Colonic mucosa (tissue), 4 donors: ENCODE data around the gene PHC1. TPM values are rescaled to one million over a fixed set of nuclear protein-coding genes. Genes with fewer than 3 reads are reported as not detected.

Experiments used
- DNase-seq: peaks from one replicate; pipeline ENCODE4 v3.0.0-alpha.2; 2020
- H3K27ac ChIP-seq: fragments of 200-600 bp; one replicate; pipeline ENCODE4 v1.8.0; 2021
- H3K27me3 ChIP-seq: fragments of 200-600 bp; one replicate; pipeline ENCODE4 v1.8.0; 2021
- H3K36me3 ChIP-seq: fragments of 200-600 bp; one replicate; pipeline ENCODE4 v1.8.0; 2021
- H3K4me1 ChIP-seq: fragments of 200-600 bp; one replicate; pipeline ENCODE4 v1.8.0; 2021; ENCODE audit warnings: mild to moderate bottlenecking
- H3K4me3 ChIP-seq: fragments of 200-600 bp; one replicate; pipeline ENCODE4 v1.8.0; 2021
- H3K9ac ChIP-seq, 2 donors: one replicate each; pipeline ENCODE4 v1.7.0; 2013; ENCODE audit warnings: control low read depth in 2 of 2, low read depth in 2 of 2, low read length in 2 of 2
- H3K9me3 ChIP-seq: fragments of 200-600 bp; one replicate; pipeline ENCODE4 v1.8.0; 2021
- intact Hi-C: fragments of 100-400 bp; cut with DNase I; formaldehyde crosslinking; loops from one replicate; pipeline ENCODE4 v1.14.1; 2022
- total RNA-seq, 2 donors: library from RNA; stranded (reverse); fragmentation: NEBNext Ultra II Directional in 1 of 2; extraction: Animal tissue kit (Norgen Biotek cat#: 25700) in 1 of 2; gene quantifications; one replicate each; pipeline ENCODE4 v1.2.1, GENCODE V29; 2021
- TF ChIP-seq, protein P1 (sequence below): fragments of 200-600 bp; IDR thresholded peaks from one replicate; pipeline ENCODE4 v1.8.0; 2022; ENCODE audit warnings: antibody characterized with exemption, mild to moderate bottlenecking
- donor health status: healthy.
- donor health status: DM: no; HTN: no; CAD: no.
- donor health status: DM: no; HTN: no; CAD: no.

PHC1 gene
- total RNA-seq, 2 donors from 2014 or later = 7.2 to 12.8 TPM

DNA sequence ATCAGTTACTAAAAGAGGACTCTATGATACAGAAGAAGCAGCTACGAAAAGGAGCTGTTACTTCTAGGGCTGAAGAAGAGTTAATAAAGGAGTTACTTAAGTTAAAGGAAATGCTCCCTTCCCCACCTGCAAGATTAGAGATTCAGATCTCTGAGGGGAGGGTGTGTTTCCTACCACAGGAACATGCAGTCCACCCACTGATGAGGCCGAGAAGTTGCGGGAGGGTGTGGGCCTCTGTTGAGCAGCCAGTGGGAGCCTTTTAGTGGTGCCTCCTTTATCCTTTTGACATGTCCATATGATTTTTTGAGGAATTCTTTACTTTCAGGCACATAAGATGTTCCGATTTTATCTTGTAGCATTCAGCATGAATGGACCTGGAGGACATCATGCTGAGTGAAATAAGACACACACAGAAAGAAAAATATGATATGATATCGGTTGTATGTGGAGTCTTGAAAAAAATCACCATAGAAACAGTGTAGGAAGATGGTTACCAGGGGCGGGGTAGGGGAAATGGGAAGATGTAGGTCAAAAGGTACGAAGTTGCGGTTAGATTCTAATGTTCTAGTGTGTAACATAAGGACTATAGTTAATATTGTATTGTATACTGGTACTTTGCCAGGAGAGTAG lies 39.6 kb downstream of the PHC1 start:
- Histone ChIP-seq H3K27ac (no peak overlapping the region), H3K4me1 (no peaks in the 10 kb centered on the region), H3K4me3 (no peak overlapping the region), H3K27me3 (no peaks in the 10 kb centered on the region), H3K9ac (no peak overlapping the region), H3K9me3 (no peaks in the 10 kb centered on the region), H3K36me3 (no peaks in the 10 kb centered on the region)
- no peak for DNase-seq
- intact Hi-C loops = no loop called here
- TF ChIP-seq, protein P1, sequence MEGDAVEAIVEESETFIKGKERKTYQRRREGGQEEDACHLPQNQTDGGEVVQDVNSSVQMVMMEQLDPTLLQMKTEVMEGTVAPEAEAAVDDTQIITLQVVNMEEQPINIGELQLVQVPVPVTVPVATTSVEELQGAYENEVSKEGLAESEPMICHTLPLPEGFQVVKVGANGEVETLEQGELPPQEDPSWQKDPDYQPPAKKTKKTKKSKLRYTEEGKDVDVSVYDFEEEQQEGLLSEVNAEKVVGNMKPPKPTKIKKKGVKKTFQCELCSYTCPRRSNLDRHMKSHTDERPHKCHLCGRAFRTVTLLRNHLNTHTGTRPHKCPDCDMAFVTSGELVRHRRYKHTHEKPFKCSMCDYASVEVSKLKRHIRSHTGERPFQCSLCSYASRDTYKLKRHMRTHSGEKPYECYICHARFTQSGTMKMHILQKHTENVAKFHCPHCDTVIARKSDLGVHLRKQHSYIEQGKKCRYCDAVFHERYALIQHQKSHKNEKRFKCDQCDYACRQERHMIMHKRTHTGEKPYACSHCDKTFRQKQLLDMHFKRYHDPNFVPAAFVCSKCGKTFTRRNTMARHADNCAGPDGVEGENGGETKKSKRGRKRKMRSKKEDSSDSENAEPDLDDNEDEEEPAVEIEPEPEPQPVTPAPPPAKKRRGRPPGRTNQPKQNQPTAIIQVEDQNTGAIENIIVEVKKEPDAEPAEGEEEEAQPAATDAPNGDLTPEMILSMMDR = no peak

DNA sequence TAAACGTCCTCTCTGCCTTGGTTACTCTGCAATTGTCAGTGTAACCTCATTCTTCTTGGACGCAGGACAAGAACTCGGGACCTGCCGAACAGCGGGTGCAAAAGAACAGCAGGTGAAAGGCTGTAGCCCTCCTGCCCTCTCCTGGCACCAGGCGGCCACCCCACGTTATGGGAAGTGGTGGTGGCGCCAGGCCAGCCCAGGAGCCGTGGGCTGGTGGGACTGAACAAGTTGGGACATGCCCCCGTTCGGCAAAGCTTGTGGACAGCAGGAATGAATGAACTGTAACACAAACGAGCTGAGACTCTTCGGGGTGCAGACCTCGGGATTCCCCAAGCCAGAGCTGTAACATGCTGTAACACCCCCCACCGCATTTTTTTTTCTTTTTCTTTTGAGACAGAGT lies 41.8 kb downstream of the PHC1 start:
- no peak overlapping the region for H3K27ac ChIP-seq
- H3K4me1 ChIP-seq = no peaks in the 10 kb centered on the region
- intact Hi-C loops = no loop called here
- H3K9ac ChIP-seq = no peak overlapping the region
- no peak overlapping the region for H3K4me3 ChIP-seq
- TF ChIP-seq, protein P1 = no peak
- H3K36me3 ChIP-seq = no peaks in the 10 kb centered on the region
- H3K27me3 ChIP-seq = no peaks in the 10 kb centered on the region
- H3K9me3 ChIP-seq = no peaks in the 10 kb centered on the region
- DNase-seq = no peak

GRCh38 chr12:8956772-8957171 lies 42.5 kb downstream of the PHC1 start:
- DNase-seq = no peak
- TF ChIP-seq, protein P1 = no peak
- H3K27me3 ChIP-seq = no peaks in the 10 kb centered on the region
- H3K4me1 ChIP-seq = no peaks in the 10 kb centered on the region
- no peaks in the 10 kb centered on the region for H3K36me3 ChIP-seq
- intact Hi-C loops = no loop called here
- no peak overlapping the region for H3K4me3 ChIP-seq
- H3K9ac ChIP-seq = no peak overlapping the region
- no peak overlapping the region for H3K27ac ChIP-seq
- no peaks in the 10 kb centered on the region for H3K9me3 ChIP-seq

DNA sequence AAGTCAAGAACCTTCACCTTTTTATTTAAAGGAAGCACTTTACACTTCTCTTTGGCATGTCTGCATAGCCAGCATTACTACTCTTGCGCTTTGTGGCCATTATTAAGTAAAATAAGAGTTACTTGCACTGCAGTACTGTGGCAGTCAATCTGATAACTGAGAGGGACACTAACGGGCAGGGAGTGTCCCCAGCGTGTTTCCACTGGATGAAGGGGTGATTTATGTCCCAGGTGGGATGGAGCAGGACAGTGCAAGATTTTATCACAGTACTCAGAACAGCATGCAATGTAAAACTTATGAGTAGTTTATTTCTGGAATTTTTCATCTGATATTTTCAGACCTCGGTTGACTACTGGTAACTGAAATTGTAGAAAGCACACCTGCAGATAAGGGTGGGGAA lies 43.3 kb downstream of the PHC1 start:
- DNase-seq = no peak
- intact Hi-C loops = no loop called here
- TF ChIP-seq, protein P1 = no peak
- H3K27ac ChIP-seq = no peak overlapping the region
- H3K9ac ChIP-seq = no peak overlapping the region
- H3K36me3 ChIP-seq = no peaks in the 10 kb centered on the region
- no peaks in the 10 kb centered on the region for H3K9me3 ChIP-seq
- no peaks in the 10 kb centered on the region for H3K4me1 ChIP-seq
- no peak overlapping the region for H3K4me3 ChIP-seq
- H3K27me3 ChIP-seq = no peaks in the 10 kb centered on the region

GRCh38 chr12:8958066-8958465 lies 43.8 kb downstream of the PHC1 start:
- DNase-seq = no peak
- Histone ChIP-seq H3K36me3 (no peaks in the 10 kb centered on the region), H3K9ac (no peak overlapping the region), H3K27me3 (no peaks in the 10 kb centered on the region), H3K4me1 (no peaks in the 10 kb centered on the region), H3K27ac (no peak overlapping the region), H3K9me3 (no peaks in the 10 kb centered on the region), H3K4me3 (no peak overlapping the region)
- TF ChIP-seq, protein P1 = no peak
- intact Hi-C loops = no loop called here
